CMK (cell line): ENCODE measurements around the gene MAD1L1.

Source experiments
- DNase-seq: peaks from one replicate; pipeline ENCODE4 v3.0.0-alpha.2; 2010; ENCODE audit warnings: low read depth

The MAD1L1 gene

DNA sequence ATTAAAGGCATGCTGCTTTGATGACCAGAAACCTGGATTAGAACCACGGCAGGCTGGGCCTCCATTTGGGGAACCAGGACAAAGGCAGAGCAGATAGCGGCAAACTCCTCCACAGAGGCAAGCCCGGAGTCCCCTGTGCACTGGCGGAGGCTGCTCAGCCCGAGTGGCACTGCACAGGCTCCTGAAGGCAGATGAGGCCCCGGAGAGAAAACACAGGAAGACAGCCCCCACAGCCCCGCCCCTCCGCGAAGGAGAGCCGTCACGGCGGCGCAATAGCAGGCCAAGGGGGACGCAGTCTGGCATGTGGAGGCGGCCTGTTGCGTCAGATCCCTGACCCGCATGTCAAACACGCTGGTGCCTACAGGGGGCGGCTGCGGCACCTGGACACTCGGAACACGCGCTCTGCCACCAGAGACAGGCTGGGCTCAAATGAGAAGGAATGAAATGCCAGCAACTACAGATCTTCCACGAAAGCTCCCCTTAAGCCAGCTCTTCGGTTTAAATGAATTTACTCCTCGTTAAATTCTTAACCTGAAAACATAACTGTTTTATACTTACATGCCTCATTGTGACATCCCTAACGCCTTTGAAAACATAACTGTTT is 128.5 kb downstream of the MAD1L1 start:
- peak; percentile 75 for DNase-seq

DNA sequence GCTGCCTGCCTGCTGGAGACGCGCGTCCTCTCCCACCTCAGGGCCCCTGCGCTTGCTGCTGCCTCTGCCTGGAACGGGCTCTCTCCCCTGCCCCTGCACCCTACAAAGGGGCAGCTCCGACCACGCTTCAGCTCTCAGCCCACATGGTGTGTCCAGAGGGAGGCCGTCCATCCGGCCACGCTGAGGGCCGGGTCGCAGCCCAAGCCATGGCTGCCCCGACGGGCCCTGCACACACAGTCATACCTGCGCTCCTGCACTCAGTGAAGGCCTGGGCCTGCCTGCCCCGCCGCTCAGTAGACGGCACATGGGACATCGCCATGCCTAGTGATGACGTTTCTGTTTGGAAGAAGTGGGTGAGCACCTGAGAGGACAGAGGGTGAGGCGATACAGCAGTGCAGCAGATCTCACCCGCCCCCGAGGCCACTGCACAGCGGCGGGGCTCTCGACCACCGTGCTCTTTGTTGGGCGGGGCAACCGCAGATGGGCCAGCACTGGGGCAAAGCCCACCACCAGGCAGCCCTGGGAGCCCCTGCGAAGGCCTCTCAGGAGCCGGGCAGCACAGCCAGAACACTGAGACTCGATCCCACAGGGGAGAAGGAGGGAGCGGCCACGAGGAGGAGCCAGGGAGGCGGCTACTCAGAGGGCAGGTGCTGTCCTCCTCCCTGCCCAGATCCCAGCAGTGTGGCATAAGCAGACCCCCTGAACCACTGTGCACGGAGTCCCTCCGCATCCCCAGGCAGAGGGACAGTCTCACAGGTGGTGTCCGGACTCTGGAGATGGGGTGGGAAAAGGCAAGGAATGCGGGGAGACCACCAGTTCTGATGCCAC is 129.5 kb downstream of the MAD1L1 start:
- DNase-seq: no peak

DNA sequence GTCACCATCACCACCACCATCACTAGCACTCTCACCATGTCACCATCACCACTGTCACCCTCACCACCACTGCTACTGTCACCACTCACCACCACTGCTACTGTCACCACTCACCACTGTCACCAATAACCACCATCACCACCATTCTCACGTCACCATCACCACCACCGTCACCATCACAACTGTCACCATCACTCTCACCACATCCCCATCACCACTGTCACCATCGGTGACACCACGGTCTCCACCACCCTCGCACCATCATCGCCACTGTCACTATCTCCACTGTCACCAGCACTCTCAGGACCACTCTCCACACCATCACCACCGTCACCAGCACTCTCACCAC is 130.4 kb downstream of the MAD1L1 start:
- no peak for DNase-seq

DNA sequence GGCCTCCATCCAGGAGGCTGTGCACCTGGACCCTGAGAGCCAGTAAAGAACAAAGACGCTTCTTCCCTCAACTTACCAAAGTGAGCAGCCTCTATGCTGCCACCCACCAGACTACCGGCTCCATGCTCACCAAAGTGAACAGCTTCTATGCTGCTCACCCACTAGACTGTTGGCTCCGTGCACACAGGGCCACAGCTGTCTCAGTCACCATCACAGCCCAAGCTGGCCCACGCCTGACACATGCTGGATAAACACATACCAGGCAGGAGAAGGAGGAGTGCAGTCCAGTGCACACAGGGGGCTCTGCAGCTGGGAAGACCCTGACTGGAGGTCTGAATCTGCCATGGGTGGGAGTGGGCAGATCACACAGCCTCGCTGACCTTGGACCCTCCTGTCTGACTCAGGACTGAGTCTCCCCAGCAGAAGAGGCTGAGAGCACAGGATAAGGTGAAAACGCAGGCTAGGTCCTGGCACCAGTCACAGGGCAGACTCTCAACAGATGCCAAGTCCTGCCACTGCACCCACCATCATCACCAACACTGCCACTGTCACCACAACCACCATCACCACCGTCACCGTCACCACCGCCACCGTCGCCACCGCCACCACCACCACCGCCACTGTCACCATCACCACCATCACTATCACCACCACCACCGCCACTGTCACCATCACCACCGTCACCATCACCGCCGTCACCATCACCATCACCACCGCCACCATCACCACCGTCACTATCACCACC is 130.9 kb downstream of the MAD1L1 start:
- DNase-seq: no peak

DNA sequence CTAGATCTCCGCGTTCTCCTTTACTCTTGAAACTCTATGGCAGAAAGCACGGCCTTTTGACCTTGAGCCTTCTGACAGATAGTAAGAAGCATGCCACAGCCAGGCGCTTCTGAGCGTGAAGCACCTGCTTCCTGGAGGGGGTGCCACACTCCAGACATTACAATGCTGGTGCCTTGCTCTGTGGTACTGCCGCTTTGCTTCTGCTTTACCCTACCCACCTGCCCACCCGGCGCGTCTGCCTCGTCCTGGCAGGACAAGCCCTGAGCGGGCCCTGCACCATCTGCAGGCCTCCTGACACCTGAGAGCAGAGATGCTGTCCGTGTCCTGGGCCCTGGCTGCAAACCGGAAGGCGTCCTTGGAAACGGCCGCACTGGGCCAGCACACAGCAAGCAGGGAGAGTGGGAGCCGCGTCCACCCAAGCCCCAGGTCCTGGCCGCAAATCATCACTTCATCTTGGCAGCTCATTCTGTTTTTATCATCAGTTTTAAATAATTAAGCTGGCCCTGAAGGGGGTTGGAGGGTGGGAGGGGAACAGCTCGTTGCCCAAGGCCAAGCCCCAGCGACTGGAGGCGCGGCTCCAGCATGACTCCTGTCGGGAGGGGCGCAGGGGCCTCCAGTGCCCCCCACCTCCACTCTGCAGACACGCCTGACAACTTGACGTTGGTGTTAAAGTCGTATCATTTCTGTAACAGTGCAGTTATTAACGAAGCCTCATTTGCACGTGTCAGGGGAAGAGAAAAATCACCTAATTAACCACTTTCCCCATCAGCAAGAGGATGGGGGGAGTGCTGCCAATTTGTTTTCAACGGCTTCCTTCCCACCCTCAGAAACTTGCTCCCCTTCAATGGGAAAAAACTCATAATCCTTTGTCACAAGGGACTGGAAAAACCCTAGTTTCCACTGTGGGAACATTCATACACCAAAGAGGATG is 132.2 kb downstream of the MAD1L1 start:
- no peak for DNase-seq

DNA sequence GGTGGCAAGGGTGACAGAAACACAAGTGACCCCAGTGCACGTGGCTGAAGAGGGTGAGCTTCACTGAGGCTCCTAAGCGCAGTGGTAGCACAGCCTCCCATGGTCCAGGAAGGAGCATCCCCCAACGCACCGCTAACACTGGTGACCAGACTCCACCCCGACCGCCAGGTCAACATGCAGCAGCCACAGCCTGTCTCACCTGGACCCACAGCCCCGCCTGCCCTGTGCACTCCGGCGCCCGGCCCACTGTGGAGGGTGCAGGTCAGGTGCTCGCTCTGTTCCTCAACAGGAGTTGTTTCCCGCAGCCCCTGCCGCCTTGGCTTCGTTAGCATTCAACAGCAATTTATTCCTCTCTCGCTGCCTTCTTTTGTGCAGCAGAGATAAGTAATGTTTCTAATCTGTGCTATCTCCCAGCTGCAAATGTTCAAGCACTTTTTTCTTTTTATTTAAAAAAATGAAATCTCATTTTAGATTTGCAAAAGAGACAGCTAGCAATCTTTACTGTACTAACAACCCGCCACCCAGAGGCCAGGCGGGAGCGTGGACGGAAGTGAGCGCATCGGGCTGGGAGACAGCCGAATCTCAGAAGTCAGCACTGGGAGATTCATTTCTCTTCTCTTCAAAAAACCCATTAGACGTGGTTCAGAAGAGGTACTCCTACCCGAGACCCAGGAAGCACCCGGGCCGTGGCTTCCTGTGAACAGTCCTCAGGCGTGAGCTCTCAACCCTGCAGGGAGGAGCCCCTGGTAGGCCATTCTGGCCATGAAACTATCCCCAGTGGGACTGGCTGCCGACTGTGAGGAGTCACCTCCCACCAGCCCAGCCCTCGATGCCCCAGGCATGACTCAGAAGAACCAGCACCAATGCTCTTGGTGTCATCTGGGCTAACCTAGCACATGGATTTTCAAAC is 133.4 kb downstream of the MAD1L1 start:
- DNase-seq: no peak

DNA sequence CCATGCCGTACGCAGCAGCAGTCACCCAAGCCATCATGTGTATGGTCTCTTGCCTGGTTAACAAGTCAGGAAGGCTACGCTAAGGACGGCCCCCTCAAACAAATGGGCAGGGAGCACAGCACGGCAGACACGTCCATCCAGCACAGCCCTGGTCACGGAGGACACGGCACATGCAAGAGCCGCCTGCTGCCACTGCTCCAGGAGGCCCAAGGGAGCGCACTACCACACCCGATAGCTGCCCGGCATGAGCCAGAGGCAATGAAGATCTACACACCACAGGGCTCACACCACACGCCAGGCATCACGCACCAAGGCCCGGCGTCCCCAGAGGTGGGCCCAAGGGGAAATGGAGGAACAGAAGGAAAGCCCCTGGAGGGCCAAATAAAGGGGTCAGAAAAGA is 134.2 kb downstream of the MAD1L1 start:
- no peak for DNase-seq

DNA sequence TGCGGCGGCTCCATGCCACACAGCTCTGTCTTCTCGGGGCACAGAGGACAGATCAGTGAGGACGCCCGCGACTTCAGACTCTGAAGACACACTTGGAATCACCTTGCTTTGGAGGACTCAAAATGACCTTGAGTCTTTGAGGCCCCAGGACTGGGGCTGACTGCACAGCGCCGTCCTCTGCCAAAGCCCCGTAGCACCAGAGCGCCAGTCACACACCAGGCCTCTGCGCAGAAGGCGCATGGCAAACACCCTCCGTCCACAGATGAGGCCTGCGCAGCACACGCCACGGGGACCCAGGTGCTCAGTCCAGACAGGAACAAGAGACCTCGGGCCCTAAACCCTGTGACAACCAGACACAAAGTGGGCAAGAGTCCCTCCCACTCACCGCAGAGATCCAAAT is 134.7 kb downstream of the MAD1L1 start:
- no peak for DNase-seq

DNA sequence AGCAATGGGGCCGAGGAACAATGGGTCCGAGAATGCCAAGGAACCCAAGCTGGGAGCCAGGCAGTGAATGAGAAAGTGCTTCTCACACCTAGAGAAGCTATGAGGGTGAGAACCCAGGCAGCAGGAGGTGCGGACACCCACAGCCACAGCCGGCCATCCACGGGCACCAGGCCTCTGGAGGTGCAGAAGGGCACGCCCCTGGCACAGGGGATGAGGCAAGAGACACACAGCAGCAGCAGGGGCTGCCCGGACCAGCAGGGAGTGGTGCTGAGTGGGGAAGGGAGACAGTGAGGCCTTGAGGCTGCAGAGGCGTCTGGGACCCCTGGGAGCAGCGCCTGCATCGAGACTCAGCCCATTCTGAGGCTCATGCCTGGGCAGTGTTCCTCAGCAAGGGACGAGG is 135.3 kb downstream of the MAD1L1 start:
- DNase-seq: no peak

DNA sequence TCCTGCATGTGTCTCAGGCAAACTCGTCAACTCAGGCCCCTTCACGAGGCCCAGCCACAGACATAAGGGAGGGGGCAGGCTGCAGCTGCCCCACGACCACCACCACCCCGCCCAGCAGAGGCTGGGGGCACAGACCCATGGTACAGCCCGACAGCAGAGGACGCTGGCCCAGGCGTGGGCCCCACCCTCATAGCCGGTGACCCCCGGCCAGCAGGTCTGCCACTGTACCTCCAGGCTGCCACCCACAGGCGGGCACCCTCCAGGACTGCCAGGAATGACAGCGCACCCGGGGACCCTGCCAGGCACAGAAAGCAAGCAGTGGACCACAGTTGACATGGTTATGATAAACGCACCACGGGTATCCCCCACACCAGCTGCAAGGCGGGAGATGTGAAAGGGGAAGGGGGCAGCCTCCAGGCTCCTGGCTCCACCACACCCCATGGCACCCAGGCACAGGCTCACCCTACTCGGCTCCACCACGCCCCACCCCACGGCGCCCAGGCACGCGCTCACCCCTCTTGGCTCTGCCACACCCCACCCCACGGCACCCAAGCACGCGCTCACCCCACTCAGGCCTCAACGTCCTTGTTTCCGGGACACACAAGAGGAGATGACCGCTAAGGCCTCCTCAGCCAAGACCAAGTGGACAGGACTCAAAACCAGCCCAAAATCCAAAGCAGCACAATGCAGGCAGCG is 135.9 kb downstream of the MAD1L1 start:
- no peak for DNase-seq

DNA sequence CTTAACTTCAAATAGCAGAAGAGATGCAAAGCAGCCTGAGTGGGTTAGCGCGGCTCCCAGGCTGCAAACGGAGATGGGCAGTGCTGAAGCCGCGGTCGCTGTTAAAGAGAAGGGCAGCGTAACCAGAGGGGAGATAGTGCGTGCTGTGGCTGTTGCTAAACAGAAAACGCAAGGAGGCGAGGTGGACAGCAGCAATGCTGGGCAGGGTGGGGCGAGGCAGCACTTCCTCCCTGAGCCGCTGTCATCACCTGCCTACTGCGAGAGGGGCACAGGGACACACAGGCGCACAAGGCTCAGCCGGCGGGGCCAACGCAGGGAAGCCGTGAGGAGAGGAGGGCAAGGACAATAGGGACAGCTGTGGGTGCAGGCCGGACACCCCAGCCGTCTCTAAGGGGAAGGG is 137.3 kb downstream of the MAD1L1 start:
- DNase-seq: no peak

DNA sequence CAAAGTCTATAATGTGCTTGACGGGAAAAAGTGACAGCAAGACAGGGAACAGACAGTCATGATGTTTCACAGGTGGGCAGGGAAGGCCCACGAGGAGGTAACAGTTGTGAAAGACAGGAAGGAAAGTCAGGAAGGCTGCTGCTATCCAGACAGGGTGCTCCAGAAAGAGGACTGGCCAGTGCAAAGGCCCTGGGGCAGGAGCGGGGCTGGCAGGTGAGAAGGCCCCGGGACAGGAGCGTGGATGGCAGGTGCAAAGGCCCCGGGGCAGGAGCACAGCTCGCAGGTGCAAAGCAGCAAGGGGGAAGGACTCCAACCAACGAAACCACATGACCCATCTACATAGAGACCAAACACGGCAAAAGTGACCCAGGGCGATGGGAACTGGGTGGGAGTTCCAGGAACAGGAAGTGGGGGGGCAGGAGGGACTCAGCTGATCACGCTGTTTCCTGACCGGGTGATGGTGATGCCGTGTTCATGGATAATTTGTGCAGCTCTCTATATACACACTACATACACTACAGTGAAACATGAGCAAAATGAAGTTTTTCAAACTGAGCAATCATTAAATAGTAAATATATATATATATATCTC is 138.2 kb downstream of the MAD1L1 start:
- no peak for DNase-seq

DNA sequence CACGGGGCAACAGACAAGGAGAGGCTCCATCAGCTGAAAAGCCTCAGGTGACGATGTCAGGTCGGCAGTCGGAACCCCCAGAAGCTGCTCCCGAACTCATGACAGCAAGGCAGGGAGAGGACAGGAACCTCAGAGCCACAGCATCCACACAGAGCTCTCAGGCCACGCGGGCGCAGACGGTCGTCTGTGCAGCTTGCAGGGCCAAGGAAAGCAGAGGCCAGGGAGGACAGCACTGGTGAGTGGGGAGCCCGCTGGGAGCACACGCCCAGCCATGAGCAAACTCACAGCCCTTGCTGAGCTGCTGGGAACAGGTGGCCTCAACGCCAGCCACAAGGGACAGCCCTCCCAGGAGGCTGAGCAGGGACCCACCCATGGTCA is 138.9 kb downstream of the MAD1L1 start:
- no peak for DNase-seq

DNA sequence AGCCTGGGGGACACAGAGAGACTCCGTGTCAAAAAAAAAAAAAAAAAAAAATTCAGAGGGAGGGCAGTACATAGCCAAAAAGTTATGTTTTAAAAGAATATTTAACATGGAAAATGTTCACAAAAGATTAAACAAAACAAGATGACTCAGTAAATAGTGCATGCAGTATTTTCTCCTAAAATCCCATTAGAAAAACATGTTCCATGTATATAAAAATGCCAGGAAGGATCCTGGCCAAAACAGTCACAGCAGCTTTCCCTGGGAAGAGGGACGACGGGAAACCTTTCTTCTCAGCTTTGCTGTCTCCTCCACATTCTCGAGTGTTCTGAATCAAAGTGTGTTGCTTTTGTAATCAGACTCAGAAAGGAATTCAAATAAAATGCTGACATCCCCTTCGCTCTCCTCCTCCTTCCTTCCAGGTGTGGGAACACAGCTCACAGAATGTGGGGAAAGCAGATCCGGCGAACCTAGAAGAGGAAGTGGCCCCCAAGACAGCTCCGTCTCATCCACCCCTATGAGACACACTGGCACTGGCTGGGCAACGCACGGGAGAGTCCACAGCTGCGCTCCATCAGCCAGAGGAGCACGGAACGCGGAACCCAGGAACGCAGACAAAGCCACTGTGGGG is 139.4 kb downstream of the MAD1L1 start:
- no peak for DNase-seq

DNA sequence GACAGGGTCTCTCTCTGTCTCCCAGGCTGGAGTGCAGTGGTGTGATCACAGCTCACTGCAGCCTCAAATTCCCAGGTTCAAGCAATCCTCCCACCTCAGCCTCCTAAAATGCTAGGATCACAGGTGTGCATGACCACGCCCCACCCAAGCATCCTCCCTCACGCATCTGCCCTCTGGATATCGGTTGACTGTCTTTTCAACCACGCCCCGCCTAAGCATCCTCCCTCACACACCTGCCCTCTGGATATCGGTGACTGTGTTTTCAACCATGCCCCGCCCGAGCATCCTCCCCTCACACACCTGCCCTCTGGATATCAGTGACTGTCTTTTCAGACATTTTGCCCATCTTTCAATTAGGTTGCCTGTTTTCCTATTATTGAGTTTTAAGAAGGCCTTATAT is 140.5 kb downstream of the MAD1L1 start:
- no peak for DNase-seq

DNA sequence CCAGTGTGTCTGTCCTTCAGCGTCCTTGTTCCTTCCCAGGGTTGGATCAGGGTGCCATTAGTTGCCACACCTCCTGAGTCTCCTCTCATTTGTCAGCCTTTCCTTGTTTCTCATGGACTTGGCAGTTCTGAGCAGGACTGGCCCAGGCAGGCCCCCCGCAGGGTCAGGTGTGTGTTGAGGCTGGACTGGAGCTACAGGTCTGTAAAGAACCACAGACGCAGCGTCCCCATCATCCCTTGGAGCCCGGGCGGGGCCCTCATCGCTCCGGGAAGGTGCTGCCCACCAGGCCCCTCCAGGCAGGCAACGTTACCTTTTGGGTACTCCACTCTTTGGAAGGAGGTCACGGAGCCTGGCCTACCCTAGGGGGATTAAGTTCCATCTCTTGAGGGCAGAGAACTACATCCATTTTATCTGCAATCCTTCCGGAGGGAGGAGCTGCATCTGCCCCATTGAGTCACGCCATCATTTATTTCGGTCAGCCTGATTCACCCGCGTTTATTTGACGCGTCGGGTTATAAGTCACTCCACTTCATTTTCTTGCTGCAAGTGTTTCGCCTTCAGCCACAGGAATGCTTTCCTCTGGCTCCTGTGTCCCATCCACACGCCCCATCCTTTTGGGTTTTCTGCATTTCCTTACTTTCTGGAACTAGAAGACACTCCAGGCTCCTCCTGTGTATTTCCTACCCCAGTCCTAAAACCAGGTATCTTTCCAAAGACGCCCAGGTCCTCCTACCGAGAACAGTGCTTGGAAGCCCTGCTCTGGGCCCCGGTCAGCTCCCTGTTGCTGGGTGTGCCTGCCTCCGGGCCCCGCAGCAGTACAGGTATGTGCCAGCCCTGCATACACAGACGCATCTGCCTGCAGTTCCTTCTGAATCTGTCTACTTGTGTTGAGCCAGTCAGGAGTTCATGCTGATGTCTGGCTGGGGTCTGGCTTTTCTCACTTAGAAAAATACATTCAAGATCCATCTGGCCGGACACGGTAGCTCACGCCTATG is 141.9 kb downstream of the MAD1L1 start:
- DNase-seq: no peak

DNA sequence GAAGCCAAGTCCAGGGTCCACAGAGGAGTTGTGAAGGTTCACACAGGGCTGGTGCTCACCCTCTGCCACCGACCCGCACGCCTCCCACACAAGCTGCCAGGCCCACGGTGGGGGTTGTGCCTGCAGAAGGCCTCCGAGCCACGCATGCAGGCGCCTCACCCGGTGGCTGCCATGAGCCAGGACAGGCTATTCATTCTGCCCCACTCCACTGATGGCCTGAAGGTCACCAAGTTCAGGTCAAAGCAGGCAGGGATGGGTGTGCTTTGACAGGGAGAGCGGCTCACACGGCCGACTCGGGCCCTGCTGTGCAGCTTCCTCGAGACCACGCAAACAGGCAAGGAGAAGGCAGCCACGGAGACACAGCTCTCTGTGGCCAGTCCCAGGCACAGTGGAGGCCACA is 143.9 kb downstream of the MAD1L1 start:
- DNase-seq: no peak

DNA sequence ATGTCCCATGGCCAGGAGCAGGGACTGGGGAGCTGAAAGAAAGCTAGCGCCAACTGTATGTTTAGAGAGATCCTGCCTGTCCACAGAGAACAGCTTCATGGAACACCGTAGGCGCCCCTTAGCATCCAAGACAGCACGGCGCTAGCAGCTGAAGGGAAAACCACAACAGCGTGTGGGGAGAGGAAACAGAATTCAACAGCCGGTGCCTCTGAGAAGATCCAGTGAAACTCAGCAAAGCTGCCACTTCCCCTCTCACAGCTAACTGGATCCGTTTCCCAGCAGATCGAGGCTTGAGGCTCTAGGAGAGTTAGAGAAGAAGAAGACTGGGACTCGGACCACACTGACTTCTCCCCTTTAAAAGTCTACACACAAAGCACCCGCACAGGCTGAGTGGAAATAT is 145.0 kb downstream of the MAD1L1 start:
- no peak for DNase-seq
